Astrocyte (in vitro differentiated cells and primary cell): ENCODE measurements around the gene CEND1. TPM values are rescaled to one million over a fixed set of nuclear protein-coding genes. Genes with fewer than 3 reads are reported as not detected.

ENCODE experiments used
- DNase-seq: peaks from one replicate; pipeline ENCODE4 v3.0.0-alpha.2; 2010; ENCODE audit warnings: low read depth
- FAIRE-seq: peaks from 2 replicates; lab custom pipeline; 2011; peaks lifted over from hg19 to GRCh38; lab: Jason Lieb, UNC
- H2AFZ ChIP-seq: 2 replicates; pipeline ENCODE4 v1.6.0; 2012; ENCODE audit warnings: low read depth, low read length, inconsistent platforms
- H3K27ac ChIP-seq: 2 replicates; pipeline ENCODE4 v1.5.1; 2011; ENCODE audit warnings: low read depth, low read length, inconsistent platforms
- H3K27me3 ChIP-seq: 2 replicates; pipeline ENCODE4 v1.6.0; 2011; ENCODE audit warnings: low read length, inconsistent platforms; ENCODE audit not compliant: insufficient read depth
- H3K36me3 ChIP-seq: 2 replicates; pipeline ENCODE4 v1.5.1; 2011; ENCODE audit warnings: low read length, inconsistent platforms; ENCODE audit not compliant: insufficient read depth
- H3K4me1 ChIP-seq: 2 replicates; pipeline ENCODE4 v1.5.1; 2011; ENCODE audit warnings: low read length, inconsistent platforms; ENCODE audit not compliant: insufficient read depth
- H3K4me2 ChIP-seq: 2 replicates; pipeline ENCODE4 v1.6.0; 2012; ENCODE audit warnings: low read length, inconsistent platforms
- H3K4me3 ChIP-seq: 2 replicates; pipeline ENCODE4 v1.5.1; 2011; ENCODE audit warnings: low read depth, mild to moderate bottlenecking, low read length, inconsistent platforms; ENCODE audit not compliant: insufficient read depth
- H3K79me2 ChIP-seq: 2 replicates; pipeline ENCODE4 v1.6.0; 2012; ENCODE audit warnings: mild to moderate bottlenecking, low read length, inconsistent platforms; ENCODE audit not compliant: insufficient read depth
- H3K9ac ChIP-seq: 2 replicates; pipeline ENCODE4 v1.6.0; 2012; ENCODE audit warnings: mild to moderate bottlenecking, low read length, inconsistent platforms
- H3K9me3 ChIP-seq: 2 replicates; pipeline ENCODE4 v1.5.1; 2012; ENCODE audit warnings: low read depth, mild to moderate bottlenecking, low read length, inconsistent platforms; ENCODE audit not compliant: insufficient read depth
- H4K20me1 ChIP-seq: 2 replicates; pipeline ENCODE4 v1.6.0; 2012; ENCODE audit warnings: low read length, inconsistent platforms; ENCODE audit not compliant: insufficient read depth
- H3K27ac Mint-ChIP-seq: one replicate; pipeline ENCODE4 v1.8.0; 2021; ENCODE audit warnings: mild to moderate bottlenecking, mixed read lengths; ENCODE audit not compliant: unreplicated experiment
- H3K27me3 Mint-ChIP-seq: one replicate; pipeline ENCODE4 v1.8.0; 2021; ENCODE audit warnings: low read depth, mixed read lengths; ENCODE audit not compliant: unreplicated experiment
- H3K36me3 Mint-ChIP-seq: one replicate; pipeline ENCODE4 v1.8.0; 2021; ENCODE audit warnings: low read depth, mixed read lengths; ENCODE audit not compliant: unreplicated experiment
- H3K4me1 Mint-ChIP-seq: one replicate; pipeline ENCODE4 v1.8.0; 2021; ENCODE audit warnings: low read depth, mixed read lengths; ENCODE audit not compliant: unreplicated experiment
- H3K4me3 Mint-ChIP-seq: one replicate; pipeline ENCODE4 v1.8.0; 2021; ENCODE audit warnings: mild to moderate bottlenecking, moderate library complexity, mixed read lengths; ENCODE audit not compliant: unreplicated experiment
- H3K9me3 Mint-ChIP-seq: one replicate; pipeline ENCODE4 v1.8.0; 2021; ENCODE audit warnings: mild to moderate bottlenecking, mixed read lengths; ENCODE audit not compliant: unreplicated experiment
- CTCF ChIP-seq: IDR thresholded peaks from 2 replicates; pipeline ENCODE4 v1.5.1; 2011; ENCODE audit warnings: low read depth, mild to moderate bottlenecking, inconsistent platforms, low read length, moderate library complexity; ENCODE audit not compliant: insufficient read depth
- EZH2 ChIP-seq: IDR thresholded peaks from 2 replicates; pipeline ENCODE4 v1.6.1; 2012; ENCODE audit warnings: mild to moderate bottlenecking, low read length, inconsistent platforms; ENCODE audit not compliant: insufficient read depth
- total RNA-seq: library from RNA; stranded (reverse); gene quantifications from 2 replicates; pipeline ENCODE4 v1.2.1, GENCODE V29; 2021

The CEND1 gene
- total RNA-seq, 1 donor from 2014 or later: 0.59 TPM

- H4K20me1 ChIP-seq: peaks cover 27% of the 10 kb centered on the region
- Mint-ChIP-seq H3K4me1 (peaks cover 10% of the 10 kb centered on the region), H3K27ac (peak overlapping the region; percentile 80), H3K9me3 (no peaks in the 10 kb centered on the region), H3K27me3 (no peaks in the 10 kb centered on the region), H3K4me3 (peak overlapping the region; percentile 86), H3K36me3 (no peaks in the 10 kb centered on the region)
- FAIRE-seq (no peak), DNase-seq (peak; percentile 22)
- H3K79me2 ChIP-seq: peaks cover 41% of the 10 kb centered on the region
- peak overlapping the region; percentile 76 for H3K4me3 ChIP-seq
- H2AFZ ChIP-seq: peak overlapping the region; percentile 96
- no peak for TF ChIP-seq EZH2
- peaks cover 15% of the 10 kb centered on the region for H3K4me1 ChIP-seq
- H3K4me2 ChIP-seq: peak overlapping the region; percentile 92
- no peaks in the 10 kb centered on the region for H3K27me3 ChIP-seq
- H3K27ac ChIP-seq: no peak overlapping the region
- peak overlapping the region; percentile 66 for H3K9ac ChIP-seq
- H3K36me3 ChIP-seq: no peaks in the 10 kb centered on the region
- no peaks in the 10 kb centered on the region for H3K9me3 ChIP-seq
These were observed 43.4 kb downstream of the CEND1 start for GRCh38 chr11:746289-747157.

- no peak overlapping the region for H3K4me2 ChIP-seq
- no peaks in the 10 kb centered on the region for H3K9me3 Mint-ChIP-seq
- no peak for TF ChIP-seq EZH2
- TF ChIP-seq CTCF: no peak
- H3K27me3 ChIP-seq: no peaks in the 10 kb centered on the region
- H4K20me1 ChIP-seq: peaks cover 22% of the 10 kb centered on the region
- no peak overlapping the region for H2AFZ ChIP-seq
- no peak overlapping the region for H3K27ac Mint-ChIP-seq
- no peak overlapping the region for H3K27ac ChIP-seq
- H3K4me1 Mint-ChIP-seq: peaks cover 10% of the 10 kb centered on the region
- H3K4me3 ChIP-seq: no peak overlapping the region
- H3K4me3 Mint-ChIP-seq: no peak overlapping the region
- no peak for DNase-seq
- H3K9me3 ChIP-seq: no peaks in the 10 kb centered on the region
- no peak overlapping the region for H3K9ac ChIP-seq
- no peaks in the 10 kb centered on the region for H3K36me3 ChIP-seq
- FAIRE-seq: no peak
- H3K79me2 ChIP-seq: peaks cover 32% of the 10 kb centered on the region
- no peaks in the 10 kb centered on the region for H3K27me3 Mint-ChIP-seq
- no peaks in the 10 kb centered on the region for H3K36me3 Mint-ChIP-seq
- peaks cover 15% of the 10 kb centered on the region for H3K4me1 ChIP-seq
These were observed 44.5 kb downstream of the CEND1 start for GRCh38 chr11:745428-745827.

GRCh38 chr11:742571-743201 is 47.2 kb downstream of the CEND1 start:
- peaks cover 5% of the 10 kb centered on the region for H3K4me1 Mint-ChIP-seq
- H3K36me3 Mint-ChIP-seq: no peaks in the 10 kb centered on the region
- no peak overlapping the region for H3K4me3 Mint-ChIP-seq
- Histone ChIP-seq H3K9ac (no peak overlapping the region), H2AFZ (no peak overlapping the region), H3K4me2 (no peak overlapping the region), H3K9me3 (no peaks in the 10 kb centered on the region), H3K4me1 (peaks cover 3% of the 10 kb centered on the region), H3K27ac (no peak overlapping the region), H3K79me2 (peaks cover 5% of the 10 kb centered on the region), H3K27me3 (no peaks in the 10 kb centered on the region), H3K36me3 (no peaks in the 10 kb centered on the region), H3K4me3 (no peak overlapping the region), H4K20me1 (no peaks in the 10 kb centered on the region)
- FAIRE-seq (no peak), DNase-seq (no peak)
- no peaks in the 10 kb centered on the region for H3K9me3 Mint-ChIP-seq
- TF ChIP-seq EZH2 (no peak), CTCF (no peak)
- H3K27me3 Mint-ChIP-seq: peaks cover 9% of the 10 kb centered on the region
- H3K27ac Mint-ChIP-seq: no peak overlapping the region
